OCI-LY3 (cell line): ENCODE measurements around the gene SHH.

Experiments
- EZH2phosphoT487 ChIP-seq: fragments of 200-600 bp; shearing (Covaris generic); IDR thresholded peaks from 2 replicates; pipeline ENCODE4 v1.6.1; 2018; ENCODE audit warnings: antibody characterized with exemption, mixed run types, low read depth
- TF ChIP-seq, protein P1 (sequence below): fragments of 200-600, 300-600 bp; sonication (generic); IDR thresholded peaks from 2 replicates; pipeline ENCODE4 v1.5.1; 2014; ENCODE audit warnings: antibody characterized with exemption, low read length, low read depth

DNA sequence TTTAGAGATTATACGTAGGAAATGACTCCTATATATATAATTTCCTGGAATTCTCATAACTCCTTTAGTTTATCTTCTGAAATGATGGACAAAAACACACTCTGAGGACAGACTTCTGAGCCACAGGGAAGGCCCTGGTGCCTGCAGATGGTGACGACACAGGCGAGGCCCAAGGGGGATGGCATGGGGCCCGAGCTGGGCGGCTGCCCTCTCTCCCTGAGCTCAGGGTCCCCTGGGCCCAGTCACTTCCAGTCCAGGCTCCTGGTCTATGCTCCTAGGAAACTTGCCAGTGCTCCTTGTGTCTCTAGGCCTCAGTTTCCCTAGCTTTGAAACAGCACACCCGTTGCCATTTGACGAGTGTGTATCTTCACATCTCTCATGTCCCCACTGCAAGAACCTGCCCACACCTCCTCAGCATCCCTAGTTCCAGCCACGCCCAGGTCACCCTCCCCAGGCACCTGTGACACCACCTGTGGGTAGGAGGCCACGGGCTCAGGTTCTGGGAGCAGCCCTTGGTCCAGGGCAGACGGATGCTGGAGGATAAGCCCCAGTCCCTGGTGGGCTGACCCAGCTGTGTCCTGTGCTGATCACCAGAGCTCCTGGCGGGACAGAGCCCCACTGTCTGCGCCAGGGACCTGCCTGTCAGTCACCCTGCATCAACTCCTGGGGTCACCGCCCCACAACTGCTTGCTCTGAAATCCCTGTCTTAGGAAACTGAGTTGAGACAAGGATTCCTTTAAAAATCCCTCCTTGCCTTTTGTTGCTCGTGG lies 23.4 kb upstream of the SHH start:
- TF ChIP-seq, protein P1, sequence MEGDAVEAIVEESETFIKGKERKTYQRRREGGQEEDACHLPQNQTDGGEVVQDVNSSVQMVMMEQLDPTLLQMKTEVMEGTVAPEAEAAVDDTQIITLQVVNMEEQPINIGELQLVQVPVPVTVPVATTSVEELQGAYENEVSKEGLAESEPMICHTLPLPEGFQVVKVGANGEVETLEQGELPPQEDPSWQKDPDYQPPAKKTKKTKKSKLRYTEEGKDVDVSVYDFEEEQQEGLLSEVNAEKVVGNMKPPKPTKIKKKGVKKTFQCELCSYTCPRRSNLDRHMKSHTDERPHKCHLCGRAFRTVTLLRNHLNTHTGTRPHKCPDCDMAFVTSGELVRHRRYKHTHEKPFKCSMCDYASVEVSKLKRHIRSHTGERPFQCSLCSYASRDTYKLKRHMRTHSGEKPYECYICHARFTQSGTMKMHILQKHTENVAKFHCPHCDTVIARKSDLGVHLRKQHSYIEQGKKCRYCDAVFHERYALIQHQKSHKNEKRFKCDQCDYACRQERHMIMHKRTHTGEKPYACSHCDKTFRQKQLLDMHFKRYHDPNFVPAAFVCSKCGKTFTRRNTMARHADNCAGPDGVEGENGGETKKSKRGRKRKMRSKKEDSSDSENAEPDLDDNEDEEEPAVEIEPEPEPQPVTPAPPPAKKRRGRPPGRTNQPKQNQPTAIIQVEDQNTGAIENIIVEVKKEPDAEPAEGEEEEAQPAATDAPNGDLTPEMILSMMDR, result no peak
- TF ChIP-seq EZH2phosphoT487, result no peak
